ENCODE data around the gene AIFM3.
"Not testable (repeated sequence)": the region's sequence is repeated elsewhere in the genome, so short reads cannot be mapped to it uniquely, and the experiment has no call there.

DNA sequence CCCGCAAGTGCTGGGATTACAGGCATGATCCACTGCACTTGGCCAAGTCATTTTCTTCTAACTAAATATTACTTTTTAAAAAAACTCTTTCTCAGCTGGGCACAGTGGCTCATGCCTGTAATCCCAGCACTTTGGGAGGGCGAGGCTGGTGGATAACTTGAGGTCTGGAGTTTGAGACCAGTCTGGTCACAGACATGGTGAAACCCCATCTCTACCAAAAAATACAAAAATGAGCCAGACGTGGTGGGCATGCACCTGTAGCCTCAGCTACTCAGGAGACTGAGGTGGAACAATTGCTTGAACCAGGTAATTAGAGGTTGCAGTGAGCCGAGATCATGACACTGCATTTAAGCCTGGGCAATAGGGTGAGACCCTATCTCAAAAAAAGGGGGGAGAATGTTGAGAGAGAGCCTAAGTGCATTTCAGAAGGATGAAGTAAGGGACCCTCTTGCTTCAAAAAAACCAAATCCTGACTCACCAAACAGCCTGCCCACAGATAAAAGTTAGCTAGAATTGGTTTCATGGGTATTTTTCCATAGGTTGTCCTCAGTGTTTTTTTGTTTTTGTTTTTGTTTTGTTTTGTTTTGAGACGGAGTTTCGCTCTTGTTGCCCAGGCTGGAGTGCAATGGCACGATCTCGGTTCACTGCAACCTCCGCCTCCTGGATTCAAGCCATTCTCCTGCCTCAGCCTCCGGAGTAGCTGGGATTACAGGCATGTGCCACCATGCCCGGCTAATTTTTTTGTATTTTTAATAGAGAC is 31.1 kb upstream of the AIFM3 start:
- TF ChIP-seq, protein P1, sequence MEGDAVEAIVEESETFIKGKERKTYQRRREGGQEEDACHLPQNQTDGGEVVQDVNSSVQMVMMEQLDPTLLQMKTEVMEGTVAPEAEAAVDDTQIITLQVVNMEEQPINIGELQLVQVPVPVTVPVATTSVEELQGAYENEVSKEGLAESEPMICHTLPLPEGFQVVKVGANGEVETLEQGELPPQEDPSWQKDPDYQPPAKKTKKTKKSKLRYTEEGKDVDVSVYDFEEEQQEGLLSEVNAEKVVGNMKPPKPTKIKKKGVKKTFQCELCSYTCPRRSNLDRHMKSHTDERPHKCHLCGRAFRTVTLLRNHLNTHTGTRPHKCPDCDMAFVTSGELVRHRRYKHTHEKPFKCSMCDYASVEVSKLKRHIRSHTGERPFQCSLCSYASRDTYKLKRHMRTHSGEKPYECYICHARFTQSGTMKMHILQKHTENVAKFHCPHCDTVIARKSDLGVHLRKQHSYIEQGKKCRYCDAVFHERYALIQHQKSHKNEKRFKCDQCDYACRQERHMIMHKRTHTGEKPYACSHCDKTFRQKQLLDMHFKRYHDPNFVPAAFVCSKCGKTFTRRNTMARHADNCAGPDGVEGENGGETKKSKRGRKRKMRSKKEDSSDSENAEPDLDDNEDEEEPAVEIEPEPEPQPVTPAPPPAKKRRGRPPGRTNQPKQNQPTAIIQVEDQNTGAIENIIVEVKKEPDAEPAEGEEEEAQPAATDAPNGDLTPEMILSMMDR (conservative IDR thresholded peaks at IDR 0.05 in 1 of 2, IDR thresholded peaks at IDR 0.05 in 1 of 2; ENCODE audit: extremely low read depth in 1 of 2, insufficient read depth in 1 of 2, low read depth in 1 of 2, low read length in 2 of 2): not testable (repeated sequence)
- TF ChIP-seq EZH2 (IDR thresholded peaks at IDR 0.05; ENCODE audit: borderline replicate concordance, low read length): not testable (repeated sequence)

All from mammary epithelial cell (primary cell).